ENCODE data around the gene FAM131C.

DNA sequence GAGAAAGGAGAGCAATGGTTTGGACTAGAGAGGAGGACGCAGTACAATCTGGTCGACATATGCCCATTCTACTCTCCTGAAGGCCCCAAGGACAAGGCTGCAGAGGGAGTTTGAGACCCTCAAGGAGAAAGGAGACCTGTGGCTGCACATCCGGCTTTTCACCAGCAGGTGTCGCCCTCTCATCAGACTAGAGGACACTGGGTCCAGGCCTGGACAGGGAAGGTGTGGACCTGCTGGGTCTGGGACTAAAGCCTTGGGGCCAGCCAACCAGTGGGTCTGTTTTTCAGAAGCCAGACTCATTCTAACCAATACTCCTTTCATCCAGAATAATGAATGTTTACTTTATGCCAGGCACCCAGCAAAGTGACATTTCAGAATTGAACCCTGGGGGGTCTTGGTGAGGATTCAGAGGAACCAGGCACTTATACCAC lies 64.4 kb downstream of the FAM131C start:
- TF ChIP-seq, protein P1, sequence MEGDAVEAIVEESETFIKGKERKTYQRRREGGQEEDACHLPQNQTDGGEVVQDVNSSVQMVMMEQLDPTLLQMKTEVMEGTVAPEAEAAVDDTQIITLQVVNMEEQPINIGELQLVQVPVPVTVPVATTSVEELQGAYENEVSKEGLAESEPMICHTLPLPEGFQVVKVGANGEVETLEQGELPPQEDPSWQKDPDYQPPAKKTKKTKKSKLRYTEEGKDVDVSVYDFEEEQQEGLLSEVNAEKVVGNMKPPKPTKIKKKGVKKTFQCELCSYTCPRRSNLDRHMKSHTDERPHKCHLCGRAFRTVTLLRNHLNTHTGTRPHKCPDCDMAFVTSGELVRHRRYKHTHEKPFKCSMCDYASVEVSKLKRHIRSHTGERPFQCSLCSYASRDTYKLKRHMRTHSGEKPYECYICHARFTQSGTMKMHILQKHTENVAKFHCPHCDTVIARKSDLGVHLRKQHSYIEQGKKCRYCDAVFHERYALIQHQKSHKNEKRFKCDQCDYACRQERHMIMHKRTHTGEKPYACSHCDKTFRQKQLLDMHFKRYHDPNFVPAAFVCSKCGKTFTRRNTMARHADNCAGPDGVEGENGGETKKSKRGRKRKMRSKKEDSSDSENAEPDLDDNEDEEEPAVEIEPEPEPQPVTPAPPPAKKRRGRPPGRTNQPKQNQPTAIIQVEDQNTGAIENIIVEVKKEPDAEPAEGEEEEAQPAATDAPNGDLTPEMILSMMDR (IDR thresholded peaks at IDR 0.05), result peak; percentile 96
- no peak for TF ChIP-seq POLR2AphosphoS5 (IDR thresholded peaks at IDR 0.05; ENCODE audit: low read depth, low read length)
- TF ChIP-seq SIN3A (IDR thresholded peaks at IDR 0.05; ENCODE audit: borderline replicate concordance, insufficient read depth, low read depth, low read length), result no peak

Data from Panc1 (cell line).